ENCODE measurements around the gene HIP1. TPM values are rescaled to one million over a fixed set of nuclear protein-coding genes. Genes with fewer than 3 reads are reported as not detected.

HIP1 gene
- total and polyA plus RNA-seq, 2 of the 13 experiments (the other 11 are each of a cell fraction or from before 2014, with no cell fraction given): 4.5 to 6.2 TPM

DNA sequence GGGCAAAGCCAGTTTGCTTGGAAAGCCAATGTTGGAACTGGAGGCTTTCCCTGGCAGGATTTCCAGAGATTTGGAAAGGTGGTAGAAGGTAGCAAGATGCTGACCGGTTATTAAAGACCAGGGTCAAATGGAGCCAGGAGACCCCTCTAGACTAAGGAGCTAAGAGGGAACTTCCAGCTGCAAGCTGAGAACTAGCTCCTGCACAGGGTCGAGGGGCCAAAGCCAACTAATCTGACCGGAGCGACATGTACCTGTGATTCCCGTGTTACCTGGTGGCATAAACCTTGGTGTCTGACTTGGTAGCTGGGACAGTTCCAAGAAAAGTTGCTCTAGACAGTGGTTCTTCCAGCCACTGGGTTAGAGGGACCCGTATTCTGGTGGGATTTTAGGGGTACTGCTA, 204.8 kb downstream of the HIP1 start:
- Histone ChIP-seq H3K36me3 (replicated peaks in 1 of 2; ENCODE audit: control insufficient read depth in 1 of 2, insufficient read depth in 2 of 2, low read length in 2 of 2) (no peaks in the 10 kb centered on the region; a peak in 3 of 5 replicates), H3K4me2 (ENCODE audit: low read depth, low read length) (no peak overlapping the region), H2AFZ (ENCODE audit: low read length) (no peak overlapping the region), H3K9ac (ENCODE audit: insufficient read depth, low read depth, low read length) (no peak overlapping the region), H3K79me2 (ENCODE audit: insufficient read depth, low read length) (no peaks in the 10 kb centered on the region), H3K27ac (ENCODE audit: extremely low read length, insufficient read depth, low read length) (no peak overlapping the region), H3K4me1 (ENCODE audit: insufficient read depth, low read length) (peaks cover 11% of the 10 kb centered on the region), H4K20me1 (ENCODE audit: insufficient read depth, low read length) (no peaks in the 10 kb centered on the region), H3K27me3 (ENCODE audit: control insufficient read depth in 1 of 2, insufficient read depth in 2 of 2, low read length in 2 of 2) (no peaks in the 10 kb centered on the region), H3K4me3 (replicated peaks in 1 of 3; ENCODE audit: insufficient read depth in 1 of 3, low read depth in 2 of 3, low read length in 3 of 3) (no peak overlapping the region), H3K9me3 (ENCODE audit: low read length) (no peaks in the 10 kb centered on the region)
- DNase-seq (ENCODE audit: low spot score): no peak
- TF ChIP-seq PITX1 (CRISPR knock-in tag; IDR thresholded peaks at IDR 0.05): no peak
- no peak for FAIRE-seq
- intact Hi-C loops (cut with micrococcal nuclease; ENCODE audit: unreplicated experiment): no loop called here
- ChIA-PET CTCF (ENCODE audit: low intra/inter-chr PET ratio, low total read pairs) (no interaction called here), POLR2A (no interaction called here)
- in situ Hi-C loops (cut with HindIII; ENCODE audit: extremely low pct_ligation_motif_present, low pct_unique_long_range_greater_than_20kb): no loop called here
- WGBS (ENCODE audit: low lambda C conversion rate): 100% methylated on average over 1 of the region's 6 CpGs
- ATAC-seq: no peak
- BruUV-seq (replicated peaks): no TSS peak

GRCh38 chr7:75532639-75533038, 206.1 kb downstream of the HIP1 start:
- POLR2A ChIA-PET: no interaction called here
- FAIRE-seq (no peak), ATAC-seq (no peak), DNase-seq (ENCODE audit: low spot score) (no peak)
- no TSS peak for BruUV-seq (replicated peaks)
- Histone ChIP-seq H3K36me3 (replicated peaks in 1 of 2; ENCODE audit: control insufficient read depth in 1 of 2, insufficient read depth in 2 of 2, low read length in 2 of 2) (no peaks in the 10 kb centered on the region; a peak in 2 of 5 replicates), H3K27ac (ENCODE audit: extremely low read length, insufficient read depth, low read length) (no peak overlapping the region), H3K9ac (ENCODE audit: insufficient read depth, low read depth, low read length) (no peak overlapping the region), H3K27me3 (ENCODE audit: control insufficient read depth in 1 of 2, insufficient read depth in 2 of 2, low read length in 2 of 2) (no peaks in the 10 kb centered on the region), H3K9me3 (ENCODE audit: low read length) (no peaks in the 10 kb centered on the region), H3K4me1 (ENCODE audit: insufficient read depth, low read length) (peaks cover 11% of the 10 kb centered on the region), H3K4me2 (ENCODE audit: low read depth, low read length) (no peak overlapping the region), H3K4me3 (replicated peaks in 1 of 3; ENCODE audit: insufficient read depth in 1 of 3, low read depth in 2 of 3, low read length in 3 of 3) (no peak overlapping the region), H2AFZ (ENCODE audit: low read length) (no peak overlapping the region), H3K79me2 (ENCODE audit: insufficient read depth, low read length) (no peaks in the 10 kb centered on the region), H4K20me1 (ENCODE audit: insufficient read depth, low read length) (no peaks in the 10 kb centered on the region)
- WGBS (ENCODE audit: low lambda C conversion rate): 77% methylated on average over 3 of the region's 4 CpGs
- intact Hi-C loops (cut with micrococcal nuclease; ENCODE audit: unreplicated experiment): no loop called here
- CTCF ChIA-PET (ENCODE audit: low intra/inter-chr PET ratio, low total read pairs): no interaction called here
- in situ Hi-C loops (cut with HindIII; ENCODE audit: extremely low pct_ligation_motif_present, low pct_unique_long_range_greater_than_20kb): no loop called here
- TF ChIP-seq NCOA5 (CRISPR knock-in tag; IDR thresholded peaks at IDR 0.05) (no peak), ZNF780A (CRISPR knock-in tag; IDR thresholded peaks at IDR 0.05) (no peak), AGO2 (optimal IDR thresholded peaks at IDR 0.05; ENCODE audit: low read depth, low read length) (no peak), ZNF543 (CRISPR knock-in tag; IDR thresholded peaks at IDR 0.05) (no peak), ZNF136 (CRISPR knock-in tag; IDR thresholded peaks at IDR 0.05; ENCODE audit: low read depth) (no peak), AGO1 (IDR thresholded peaks at IDR 0.05; ENCODE audit: low read depth, low read length, poor library complexity, severe bottlenecking) (no peak), NFYC (CRISPR knock-in tag; IDR thresholded peaks at IDR 0.05) (no peak), ZNF121 (CRISPR knock-in tag; IDR thresholded peaks at IDR 0.05) (peak; percentile 53; the same call in 1 of the 2 replicates)
- TF ChIP-seq, protein P1, sequence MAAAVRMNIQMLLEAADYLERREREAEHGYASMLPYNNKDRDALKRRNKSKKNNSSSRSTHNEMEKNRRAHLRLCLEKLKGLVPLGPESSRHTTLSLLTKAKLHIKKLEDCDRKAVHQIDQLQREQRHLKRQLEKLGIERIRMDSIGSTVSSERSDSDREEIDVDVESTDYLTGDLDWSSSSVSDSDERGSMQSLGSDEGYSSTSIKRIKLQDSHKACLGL (CRISPR knock-in tag; IDR thresholded peaks at IDR 0.05): no peak

Measured in HepG2 (cell line).